ENCODE results near the gene HMCN1.

Gene HMCN1

DNA sequence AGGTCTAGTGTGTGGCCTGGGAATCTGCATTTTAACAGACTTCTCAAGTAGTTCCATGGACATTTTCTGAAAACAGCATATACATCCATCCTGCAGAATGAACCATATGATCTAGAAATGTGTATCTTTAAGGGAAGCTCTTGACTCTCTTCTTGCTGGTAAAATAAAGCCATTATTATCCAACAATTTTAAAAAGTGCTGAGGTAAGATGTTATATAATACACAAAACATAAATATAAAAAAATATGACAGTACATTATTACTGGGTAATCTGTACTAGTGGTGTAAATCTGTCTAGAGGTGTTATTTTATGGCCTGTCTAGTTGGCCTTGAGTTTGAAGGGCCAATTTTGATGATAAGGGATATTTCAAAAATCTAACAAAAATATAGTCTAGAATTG, 201.2 kb downstream of the HMCN1 start:
- Histone ChIP-seq H3K36me3 (ENCODE audit: insufficient read depth, low read length) (no peaks in the 10 kb centered on the region; the same call in 1 of the 2 replicates), H3K9ac (ENCODE audit: low read depth, low read length) (no peak overlapping the region), H3K9me3 (ENCODE audit: control insufficient read depth, insufficient read depth, low read length) (peaks cover 7% of the 10 kb centered on the region; the same call in 1 of the 2 replicates), H3K4me1 (ENCODE audit: insufficient read depth, low read length) (peaks cover 7% of the 10 kb centered on the region)

- Histone ChIP-seq H3K4me1 (ENCODE audit: insufficient read depth, low read length) (peaks cover 7% of the 10 kb centered on the region), H3K9ac (ENCODE audit: low read depth, low read length) (no peak overlapping the region), H3K36me3 (ENCODE audit: insufficient read depth, low read length) (no peaks in the 10 kb centered on the region; the same call in 1 of the 2 replicates), H3K9me3 (ENCODE audit: control insufficient read depth, insufficient read depth, low read length) (peaks cover 7% of the 10 kb centered on the region; the same call in 1 of the 2 replicates)
These were observed 202.4 kb downstream of the HMCN1 start for GRCh38 chr1:185936641-185937040.

DNA sequence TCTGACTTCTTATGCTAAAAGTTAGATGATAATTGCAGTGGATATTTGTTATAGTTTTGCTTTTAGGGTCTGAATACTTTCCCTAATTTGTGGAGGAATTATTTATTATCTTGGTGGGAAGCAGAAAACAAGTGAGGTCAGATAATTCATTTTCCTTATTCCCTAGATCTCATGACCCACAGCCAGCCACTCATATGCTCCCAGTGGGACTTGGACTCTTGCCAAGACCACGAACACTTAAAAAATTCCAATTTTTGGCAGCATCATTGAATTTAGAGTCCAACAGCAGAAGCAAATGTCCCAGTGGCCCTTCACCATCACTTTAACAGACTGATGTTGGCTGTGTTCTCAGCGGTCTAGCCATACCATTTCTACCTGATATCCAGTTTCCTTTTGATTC, 204.2 kb downstream of the HMCN1 start:
- H3K4me1 ChIP-seq (ENCODE audit: insufficient read depth, low read length) = peaks cover 11% of the 10 kb centered on the region
- peaks cover 7% of the 10 kb centered on the region; the same call in 1 of the 2 replicates for H3K9me3 ChIP-seq (ENCODE audit: control insufficient read depth, insufficient read depth, low read length)
- no peak overlapping the region for H3K9ac ChIP-seq (ENCODE audit: low read depth, low read length)

GRCh38 chr1:185939142-185939541, 205.0 kb downstream of the HMCN1 start:
- H3K9ac ChIP-seq (ENCODE audit: low read depth, low read length) = no peak overlapping the region
- H3K9me3 ChIP-seq (ENCODE audit: control insufficient read depth, insufficient read depth, low read length) = peaks cover 7% of the 10 kb centered on the region; the same call in 1 of the 2 replicates
- H3K36me3 ChIP-seq (ENCODE audit: insufficient read depth, low read length) = no peaks in the 10 kb centered on the region; the same call in 1 of the 2 replicates
- peaks cover 18% of the 10 kb centered on the region for H3K4me1 ChIP-seq (ENCODE audit: insufficient read depth, low read length)

More for the DNA sequence above, 204.2 kb downstream of the HMCN1 start:
- no peaks in the 10 kb centered on the region; the same call in 1 of the 2 replicates for H3K36me3 ChIP-seq (ENCODE audit: insufficient read depth, low read length)

DNA sequence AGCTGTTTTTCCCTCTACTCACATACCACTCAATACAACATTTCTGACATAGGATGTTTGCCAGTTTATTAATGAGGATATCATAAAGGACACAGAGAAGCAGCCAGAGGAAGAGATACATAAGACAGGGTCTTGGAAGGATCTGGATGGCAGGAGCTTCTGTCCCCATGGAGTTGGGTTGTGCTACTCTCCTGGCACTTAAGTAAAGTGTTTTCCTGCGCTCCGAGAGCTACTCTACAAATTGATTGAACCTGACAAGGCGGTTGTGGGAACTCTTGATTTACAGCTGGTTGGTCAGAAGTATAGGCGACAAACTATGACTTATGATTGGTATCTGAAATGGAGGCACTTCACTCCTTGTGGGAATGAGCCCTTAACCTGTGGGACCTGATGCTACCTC, 208.8 kb downstream of the HMCN1 start:
- Histone ChIP-seq H3K4me1 (ENCODE audit: insufficient read depth, low read length) (peaks cover 40% of the 10 kb centered on the region), H3K36me3 (ENCODE audit: insufficient read depth, low read length) (no peaks in the 10 kb centered on the region; the same call in 1 of the 2 replicates), H3K9ac (ENCODE audit: low read depth, low read length) (no peak overlapping the region), H3K9me3 (ENCODE audit: control insufficient read depth, insufficient read depth, low read length) (peaks cover 7% of the 10 kb centered on the region; the same call in 1 of the 2 replicates)

DNA sequence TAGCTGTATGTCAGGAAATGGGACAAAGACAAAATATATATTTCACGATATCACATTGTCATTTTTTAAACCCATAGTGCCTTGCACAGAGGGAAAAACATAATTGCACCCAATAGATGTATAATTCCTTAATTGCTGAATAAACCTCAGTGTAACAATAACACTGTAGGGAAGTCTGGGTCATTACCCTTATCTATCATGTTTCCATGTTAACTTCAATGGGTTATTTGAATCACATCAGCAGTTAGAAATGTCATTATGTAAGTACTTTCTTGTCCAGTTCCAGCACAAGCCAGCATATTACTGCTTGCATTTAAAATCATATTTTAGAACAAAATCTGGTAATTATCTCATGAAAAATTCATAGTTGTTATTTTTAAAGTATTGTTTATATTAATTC, 222.7 kb downstream of the HMCN1 start:
- H3K4me1 ChIP-seq (ENCODE audit: insufficient read depth, low read length) = peaks cover 40% of the 10 kb centered on the region
- no peaks in the 10 kb centered on the region for H3K9me3 ChIP-seq (ENCODE audit: control insufficient read depth, insufficient read depth, low read length)
- no peak overlapping the region for H3K9ac ChIP-seq (ENCODE audit: low read depth, low read length)
- H3K36me3 ChIP-seq (ENCODE audit: insufficient read depth, low read length) = no peaks in the 10 kb centered on the region

DNA sequence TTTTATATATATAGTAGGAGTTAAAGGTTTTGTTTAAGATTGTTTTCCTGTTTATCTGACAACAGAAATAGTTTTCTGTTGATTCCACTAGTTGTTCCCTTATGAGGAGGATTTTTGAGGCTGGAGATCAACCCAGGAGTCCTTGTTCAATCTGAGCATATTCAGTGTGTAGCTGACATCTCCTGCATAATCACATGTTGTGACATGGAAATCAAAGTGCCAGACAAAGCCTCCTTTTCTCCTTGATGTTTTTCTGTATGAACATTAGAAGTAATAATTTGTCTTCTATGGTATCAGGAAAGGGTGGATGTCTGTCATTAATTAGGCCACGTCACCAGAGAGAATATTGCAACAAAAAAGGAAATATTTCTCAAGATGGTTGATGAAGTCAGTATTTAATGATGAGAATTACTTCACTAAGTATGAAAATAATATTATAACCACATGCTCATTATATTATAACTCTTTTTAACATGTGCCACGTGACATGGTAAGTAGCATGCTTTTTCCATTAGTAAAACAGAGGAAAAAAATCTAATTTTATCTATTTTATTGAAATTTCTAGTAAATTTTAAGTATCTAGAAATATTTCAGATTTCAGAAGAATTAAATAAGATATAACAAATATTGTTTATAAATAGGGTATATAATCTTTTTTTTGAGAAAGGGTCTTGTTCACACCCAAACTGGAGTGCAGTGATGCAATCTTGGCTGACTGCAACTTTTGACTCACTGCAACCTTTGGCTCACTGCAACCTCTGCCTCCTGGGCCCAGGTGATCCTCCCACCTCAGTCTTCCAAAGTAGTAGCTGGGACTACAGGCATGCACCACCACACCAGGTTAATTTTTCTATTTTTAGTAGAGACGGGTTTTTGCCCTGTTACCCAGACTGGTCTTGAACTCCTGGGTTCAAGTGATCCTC, 223.5 kb downstream of the HMCN1 start:
- peaks cover 40% of the 10 kb centered on the region for H3K4me1 ChIP-seq (ENCODE audit: insufficient read depth, low read length)
- no peaks in the 10 kb centered on the region for H3K9me3 ChIP-seq (ENCODE audit: control insufficient read depth, insufficient read depth, low read length)
- H3K36me3 ChIP-seq (ENCODE audit: insufficient read depth, low read length) = no peaks in the 10 kb centered on the region
- H3K9ac ChIP-seq (ENCODE audit: low read depth, low read length) = no peak overlapping the region

- H3K9me3 ChIP-seq (ENCODE audit: control insufficient read depth, insufficient read depth, low read length) = no peaks in the 10 kb centered on the region
- H3K4me1 ChIP-seq (ENCODE audit: insufficient read depth, low read length) = peaks cover 42% of the 10 kb centered on the region
- H3K36me3 ChIP-seq (ENCODE audit: insufficient read depth, low read length) = no peaks in the 10 kb centered on the region
- no peak overlapping the region for H3K9ac ChIP-seq (ENCODE audit: low read depth, low read length)
These were observed 226.5 kb downstream of the HMCN1 start for GRCh38 chr1:185960422-185961321.

- Histone ChIP-seq H3K9me3 (ENCODE audit: control insufficient read depth, insufficient read depth, low read length) (no peaks in the 10 kb centered on the region), H3K4me1 (ENCODE audit: insufficient read depth, low read length) (peaks cover 40% of the 10 kb centered on the region), H3K9ac (ENCODE audit: low read depth, low read length) (no peak overlapping the region), H3K36me3 (ENCODE audit: insufficient read depth, low read length) (no peaks in the 10 kb centered on the region)
These were observed 227.5 kb downstream of the HMCN1 start for GRCh38 chr1:185961664-185962063.

DNA sequence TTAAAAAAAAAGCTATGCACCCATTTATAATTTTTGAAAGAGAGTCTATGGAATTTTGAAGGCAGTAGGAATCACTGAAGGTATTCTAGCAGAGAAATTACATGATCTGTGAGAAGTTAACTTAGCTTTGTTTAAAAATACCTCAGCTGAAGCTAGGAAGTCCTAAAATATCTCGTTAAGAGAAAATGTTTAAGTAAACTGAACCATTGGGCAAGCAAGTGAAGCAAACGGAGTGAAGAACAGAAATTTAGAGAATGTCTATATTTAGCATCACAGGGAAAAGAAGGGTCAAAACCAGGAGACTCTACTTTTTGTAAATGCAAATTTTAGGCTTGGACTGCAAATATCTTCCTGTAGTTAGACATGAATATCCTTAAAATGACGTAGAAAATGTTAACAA, 230.8 kb downstream of the HMCN1 start:
- Histone ChIP-seq H3K9me3 (ENCODE audit: control insufficient read depth, insufficient read depth, low read length) (no peaks in the 10 kb centered on the region), H3K36me3 (ENCODE audit: insufficient read depth, low read length) (no peaks in the 10 kb centered on the region), H3K9ac (ENCODE audit: low read depth, low read length) (no peak overlapping the region), H3K4me1 (ENCODE audit: insufficient read depth, low read length) (peaks cover 23% of the 10 kb centered on the region)

DNA sequence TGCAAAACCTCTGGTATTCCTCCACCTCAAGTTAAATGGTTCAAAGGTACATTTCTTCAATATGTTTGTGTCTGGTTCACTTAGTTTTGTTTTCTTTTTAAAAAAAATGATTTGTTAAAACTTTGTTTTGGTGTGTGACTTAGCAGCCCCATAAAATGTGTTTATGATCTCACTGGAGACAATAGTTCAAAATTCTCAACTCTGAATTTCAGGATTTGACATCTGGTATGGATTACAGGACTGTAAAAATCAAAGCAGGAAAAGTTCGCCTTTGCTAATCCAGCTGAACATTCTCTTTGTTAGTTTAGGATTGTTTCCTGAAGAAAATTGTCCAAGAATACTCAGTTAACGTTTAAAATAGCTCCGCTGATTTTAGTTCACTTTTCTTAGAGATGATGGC, 231.7 kb downstream of the HMCN1 start:
- Histone ChIP-seq H3K4me1 (ENCODE audit: insufficient read depth, low read length) (peaks cover 21% of the 10 kb centered on the region), H3K9me3 (ENCODE audit: control insufficient read depth, insufficient read depth, low read length) (no peaks in the 10 kb centered on the region), H3K36me3 (ENCODE audit: insufficient read depth, low read length) (peaks cover 2% of the 10 kb centered on the region; the same call in 1 of the 2 replicates), H3K9ac (ENCODE audit: low read depth, low read length) (no peak overlapping the region)

DNA sequence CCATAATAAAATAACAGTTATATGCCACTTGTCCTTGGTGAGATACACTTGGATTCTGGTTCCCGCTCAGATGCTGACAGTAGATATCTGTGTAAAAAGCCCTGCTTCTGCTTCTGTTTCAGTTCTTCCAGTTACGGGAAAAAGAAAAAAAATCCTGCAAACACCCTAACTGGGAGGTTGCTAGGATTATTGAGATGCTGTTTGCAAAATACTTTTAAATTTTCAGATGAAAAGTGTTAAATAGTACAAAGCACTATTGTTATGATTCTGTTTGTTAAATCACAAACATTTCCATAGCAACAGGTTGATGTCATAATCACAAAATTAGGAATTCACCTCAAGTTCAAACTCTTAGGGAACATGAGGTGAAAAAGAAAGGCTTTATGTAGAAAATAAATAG, 232.3 kb downstream of the HMCN1 start:
- H3K9ac ChIP-seq (ENCODE audit: low read depth, low read length) = no peak overlapping the region
- H3K4me1 ChIP-seq (ENCODE audit: insufficient read depth, low read length) = peaks cover 16% of the 10 kb centered on the region

GRCh38 chr1:185969028-185969427, 234.8 kb downstream of the HMCN1 start:
- H3K9me3 ChIP-seq (ENCODE audit: control insufficient read depth, insufficient read depth, low read length) = no peaks in the 10 kb centered on the region
- H3K4me1 ChIP-seq (ENCODE audit: insufficient read depth, low read length) = peaks cover 16% of the 10 kb centered on the region
- H3K9ac ChIP-seq (ENCODE audit: low read depth, low read length) = no peak overlapping the region
- H3K36me3 ChIP-seq (ENCODE audit: insufficient read depth, low read length) = peaks cover 2% of the 10 kb centered on the region; the same call in 1 of the 2 replicates

More for the DNA sequence above, 232.3 kb downstream of the HMCN1 start:
- H3K9me3 ChIP-seq (ENCODE audit: control insufficient read depth, insufficient read depth, low read length) = no peaks in the 10 kb centered on the region
- peaks cover 2% of the 10 kb centered on the region; the same call in 1 of the 2 replicates for H3K36me3 ChIP-seq (ENCODE audit: insufficient read depth, low read length)

GRCh38 chr1:185969524-185969991, 235.4 kb downstream of the HMCN1 start:
- H3K36me3 ChIP-seq (ENCODE audit: insufficient read depth, low read length) = peaks cover 2% of the 10 kb centered on the region; the same call in 1 of the 2 replicates
- H3K4me1 ChIP-seq (ENCODE audit: insufficient read depth, low read length) = peaks cover 13% of the 10 kb centered on the region
- H3K9ac ChIP-seq (ENCODE audit: low read depth, low read length) = no peak overlapping the region
- H3K9me3 ChIP-seq (ENCODE audit: control insufficient read depth, insufficient read depth, low read length) = no peaks in the 10 kb centered on the region

Data from ES-I3 (cell line).